GM18907 (cell line): ENCODE results near the gene ARHGEF12.

Experiments used
- ATAC-seq: cut with Tn5 transposase; IDR thresholded peaks from one replicate; pipeline ENCODE4 v1.9.1; 2021; ENCODE audit warnings: mild to moderate bottlenecking, moderate library complexity; ENCODE audit not compliant: unreplicated experiment

The ARHGEF12 gene

GRCh38 chr11:120316880-120317688 lies 19.1 kb upstream of the ARHGEF12 start:
- no peak for ATAC-seq

GRCh38 chr11:120317689-120318480 lies 18.3 kb upstream of the ARHGEF12 start:
- ATAC-seq: no peak

GRCh38 chr11:120318906-120319305 lies 17.3 kb upstream of the ARHGEF12 start:
- ATAC-seq: no peak

GRCh38 chr11:120324932-120325810 lies 11.0 kb upstream of the ARHGEF12 start, which contains the start of gene TLCD5:
TSS of gene TLCD5 (plus strand) at chr11:120325299. CDS start at chr11:120327442, 2,143 bp downstream.
- ATAC-seq: peak; percentile 51

- no peak for ATAC-seq
Observed at GRCh38 chr11:120326228-120326627, 10.0 kb upstream of the ARHGEF12 start.

- no peak for ATAC-seq
Observed at GRCh38 chr11:120326845-120327281, 9.3 kb upstream of the ARHGEF12 start.

- no peak for ATAC-seq
Observed at GRCh38 chr11:120327311-120327710, 8.9 kb upstream of the ARHGEF12 start.

- ATAC-seq: no peak
Observed at GRCh38 chr11:120329556-120329955, 6.7 kb upstream of the ARHGEF12 start.

- ATAC-seq: no peak
Observed at GRCh38 chr11:120330045-120330444, 6.2 kb upstream of the ARHGEF12 start.

GRCh38 chr11:120331301-120331996 lies 4.8 kb upstream of the ARHGEF12 start:
- no peak for ATAC-seq

- no peak for ATAC-seq
Observed at GRCh38 chr11:120332822-120333716, 3.1 kb upstream of the ARHGEF12 start.

- no peak for ATAC-seq
Observed at GRCh38 chr11:120333801-120334200, 2.4 kb upstream of the ARHGEF12 start.

- ATAC-seq: no peak
Observed at GRCh38 chr11:120334332-120334731, 1.9 kb upstream of the ARHGEF12 start.

GRCh38 chr11:120334894-120335462 lies 1.2 kb upstream of the ARHGEF12 start:
- ATAC-seq: no peak

- peak; percentile 32 for ATAC-seq
Observed at GRCh38 chr11:120335556-120335907, 681 bp upstream of the ARHGEF12 start.

GRCh38 chr11:120336641-120337354 lies 585 bp downstream of the ARHGEF12 start:
- peak; percentile 34 for ATAC-seq

GRCh38 chr11:120337355-120338106 lies 1.3 kb downstream of the ARHGEF12 start:
- no peak for ATAC-seq
